DLD1 (cell line): Measurements from ENCODE around the gene IL12A.

Experiments
- in situ Hi-C: cut with HindIII; loops from 2 replicates; pipeline ENCODE4 v1.10.0; 2017; ENCODE audit warnings: low sequenced_read_pairs

The IL12A gene

DNA sequence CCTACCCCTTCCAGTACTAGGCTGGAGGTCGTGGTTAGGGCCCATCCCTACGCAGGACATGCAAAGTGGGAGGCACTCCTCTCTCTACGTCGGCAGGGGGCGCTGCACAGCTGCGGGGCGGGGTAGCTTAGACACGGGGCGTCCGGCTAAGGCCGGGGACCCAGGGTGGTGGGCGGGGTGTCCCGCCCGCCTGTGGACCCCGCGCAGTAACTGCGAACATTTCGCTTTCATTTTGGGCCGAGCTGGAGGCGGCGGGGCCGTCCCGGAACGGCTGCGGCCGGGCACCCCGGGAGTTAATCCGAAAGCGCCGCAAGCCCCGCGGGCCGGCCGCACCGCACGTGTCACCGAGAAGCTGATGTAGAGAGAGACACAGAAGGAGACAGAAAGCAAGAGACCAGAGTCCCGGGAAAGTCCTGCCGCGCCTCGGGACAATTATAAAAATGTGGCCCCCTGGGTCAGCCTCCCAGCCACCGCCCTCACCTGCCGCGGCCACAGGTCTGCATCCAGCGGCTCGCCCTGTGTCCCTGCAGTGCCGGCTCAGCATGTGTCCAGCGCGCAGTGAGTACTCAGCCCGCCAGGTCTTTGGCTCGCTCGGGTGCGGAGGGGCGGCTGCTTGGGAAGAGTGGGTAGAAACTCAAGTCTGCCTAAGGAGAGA is at the start of gene IL12A:
Gene IL12A (plus strand): TSS at position 219 of the 655 bp plus-strand sequence.
- in situ Hi-C loops: no loop called here

DNA sequence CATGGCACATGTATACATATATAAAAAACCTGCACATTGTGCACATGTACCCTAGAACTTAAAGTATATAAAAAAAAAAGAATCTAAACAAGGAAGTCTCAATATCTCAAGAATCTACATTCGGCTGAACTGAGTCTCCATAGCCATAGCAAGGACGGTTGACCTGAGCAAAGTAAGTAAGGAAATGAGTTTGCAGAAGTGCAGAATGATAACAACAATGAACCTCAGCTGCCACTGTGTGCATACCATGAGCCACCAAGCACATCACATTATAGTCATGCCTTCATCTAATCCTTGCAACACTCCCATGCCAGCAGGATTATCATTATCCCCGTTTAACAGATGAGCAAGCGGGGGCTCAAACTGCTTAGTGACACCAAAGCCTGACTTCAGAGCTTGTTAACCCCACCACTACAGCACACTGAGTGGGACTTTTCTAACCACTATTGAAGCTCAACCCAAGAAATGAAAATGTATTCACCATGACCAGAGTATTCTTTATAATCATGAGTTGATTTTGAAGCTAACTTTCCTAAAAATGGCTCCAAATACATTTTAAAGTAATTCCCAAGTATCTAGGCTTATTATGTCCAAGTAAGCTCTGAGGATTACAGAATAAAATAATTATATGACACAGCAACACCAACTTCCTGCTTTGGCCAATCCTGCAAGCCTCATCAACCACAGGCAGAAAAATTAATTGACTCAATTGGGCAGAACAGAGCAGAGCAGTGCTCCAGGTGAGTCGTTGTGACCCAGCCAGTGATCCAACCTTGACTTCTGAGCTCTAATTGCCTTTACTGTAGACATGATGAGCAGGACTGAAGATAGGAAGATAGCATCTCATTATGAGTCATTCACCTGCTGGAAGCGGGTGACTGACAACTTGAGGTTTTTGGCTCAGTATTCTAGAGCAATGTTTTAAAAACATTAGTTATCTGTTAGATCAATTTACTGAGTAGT is 47.3 kb upstream of the IL12A start:
- in situ Hi-C loops: no loop called here

DNA sequence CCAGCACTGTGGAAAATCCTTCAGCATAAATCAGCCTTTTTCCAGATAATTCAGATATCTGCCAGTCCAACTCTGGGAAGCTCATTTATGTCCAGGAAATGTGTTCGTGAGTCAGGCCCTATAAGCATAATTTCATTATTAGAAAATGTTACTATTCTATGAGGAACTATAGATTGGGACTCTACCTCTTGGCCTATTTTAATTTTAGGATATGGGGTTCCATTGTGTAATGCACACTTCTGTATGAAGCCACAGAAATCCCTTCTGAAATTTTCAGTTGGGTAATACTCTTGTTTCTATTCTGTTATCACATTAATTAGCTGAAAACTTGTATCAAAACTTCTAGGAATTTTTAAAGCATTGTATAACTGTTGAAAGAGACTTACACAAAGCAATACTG is 43.9 kb upstream of the IL12A start:
- in situ Hi-C loops: no loop called here

DNA sequence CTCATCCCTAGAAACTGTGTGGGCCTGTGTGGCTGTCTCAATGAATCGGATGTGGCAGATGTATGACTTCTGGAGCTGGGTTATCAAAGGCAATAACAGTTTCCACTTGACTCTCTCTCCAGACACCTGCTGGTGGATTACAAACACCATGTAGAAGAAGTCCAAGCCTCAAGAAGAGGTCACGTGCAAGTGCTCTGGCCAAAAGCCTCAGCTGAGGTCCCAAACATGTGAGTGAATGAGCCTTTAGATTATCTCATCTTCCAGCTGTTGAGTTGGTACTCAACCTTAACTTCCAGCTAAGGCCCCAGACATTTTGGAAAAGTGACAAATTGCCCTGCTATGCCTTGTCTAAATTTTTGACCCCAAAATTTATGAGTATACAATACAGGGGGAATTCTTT is 42.7 kb upstream of the IL12A start:
- in situ Hi-C loops: no loop called here

DNA sequence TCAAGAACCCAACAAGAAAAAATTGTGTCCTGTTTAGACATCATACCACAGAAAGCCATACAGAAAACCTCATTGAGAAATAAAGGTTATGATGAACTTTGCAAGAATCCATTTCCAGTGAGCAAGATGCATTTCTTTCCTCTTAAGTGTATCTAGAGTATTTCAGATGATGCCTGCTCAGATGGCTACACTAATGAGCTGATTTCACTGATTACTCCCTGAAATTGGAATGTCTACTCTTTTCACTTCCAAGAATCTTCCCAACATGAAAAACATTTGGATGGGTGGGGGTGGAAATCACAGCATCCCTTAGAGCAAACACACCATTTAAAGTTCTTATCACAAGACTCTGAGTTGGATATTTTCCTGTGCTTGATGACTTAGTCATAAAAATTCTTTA is 41.4 kb upstream of the IL12A start:
- in situ Hi-C loops: no loop called here

- in situ Hi-C loops: no loop called here
These were observed 40.0 kb upstream of the IL12A start for GRCh38 chr3:159948429-159949144.

- in situ Hi-C loops: no loop called here
These were observed 38.3 kb upstream of the IL12A start for GRCh38 chr3:159950156-159950898.

DNA sequence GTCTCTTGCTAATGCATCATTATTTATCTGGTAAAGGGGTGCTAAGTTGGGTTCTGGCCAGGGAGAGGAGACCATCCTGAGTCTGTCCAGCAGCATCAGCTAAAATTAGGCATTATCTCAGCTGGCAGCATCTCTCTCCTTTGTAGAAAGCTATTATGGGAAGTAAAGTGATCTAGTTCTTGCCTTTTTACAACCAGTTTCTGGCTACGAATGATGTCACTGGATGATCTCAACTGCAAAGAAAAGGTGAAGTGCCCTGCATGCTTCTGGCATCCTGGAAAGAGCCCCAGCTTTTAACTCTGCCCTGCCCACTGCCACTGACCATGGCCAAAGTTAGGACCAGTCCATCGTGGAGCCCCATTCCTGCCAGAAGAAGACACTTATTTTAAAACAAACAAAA is 37.1 kb upstream of the IL12A start:
- in situ Hi-C loops: no loop called here

DNA sequence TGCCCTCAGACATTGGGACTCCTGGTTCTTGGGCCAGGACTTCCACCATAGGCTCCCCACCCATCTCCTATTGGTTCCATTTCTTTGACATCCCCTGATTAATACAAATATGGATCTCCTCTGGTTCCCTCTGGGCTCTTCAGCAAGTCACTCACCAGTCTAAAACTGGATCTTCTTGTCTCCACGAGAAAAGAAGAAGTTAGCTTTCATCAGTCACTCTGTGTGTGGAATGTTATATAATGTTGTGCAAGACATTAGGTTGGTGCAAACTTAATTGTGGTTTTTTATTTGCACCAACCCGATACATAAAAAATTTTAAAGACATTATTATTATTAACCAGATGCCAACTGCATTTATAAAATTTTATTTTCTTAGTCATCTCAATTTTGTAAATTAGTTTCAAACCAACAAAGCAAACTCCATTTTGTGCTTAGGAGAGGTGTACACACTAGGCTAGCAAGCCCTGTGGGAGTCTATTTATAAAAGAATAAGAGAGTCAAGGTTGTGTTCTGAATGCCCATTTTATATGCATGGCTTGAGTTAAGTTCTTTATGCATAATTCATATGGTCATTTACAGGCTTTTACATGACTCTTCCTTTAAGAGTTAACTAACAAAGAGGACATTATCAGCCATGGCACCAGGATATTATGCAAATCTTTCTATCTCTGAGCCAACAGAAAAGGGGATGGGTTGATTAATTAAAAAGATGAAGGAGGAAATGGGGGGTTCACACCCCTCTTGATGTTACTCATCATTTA is 35.1 kb upstream of the IL12A start:
- in situ Hi-C loops: no loop called here

DNA sequence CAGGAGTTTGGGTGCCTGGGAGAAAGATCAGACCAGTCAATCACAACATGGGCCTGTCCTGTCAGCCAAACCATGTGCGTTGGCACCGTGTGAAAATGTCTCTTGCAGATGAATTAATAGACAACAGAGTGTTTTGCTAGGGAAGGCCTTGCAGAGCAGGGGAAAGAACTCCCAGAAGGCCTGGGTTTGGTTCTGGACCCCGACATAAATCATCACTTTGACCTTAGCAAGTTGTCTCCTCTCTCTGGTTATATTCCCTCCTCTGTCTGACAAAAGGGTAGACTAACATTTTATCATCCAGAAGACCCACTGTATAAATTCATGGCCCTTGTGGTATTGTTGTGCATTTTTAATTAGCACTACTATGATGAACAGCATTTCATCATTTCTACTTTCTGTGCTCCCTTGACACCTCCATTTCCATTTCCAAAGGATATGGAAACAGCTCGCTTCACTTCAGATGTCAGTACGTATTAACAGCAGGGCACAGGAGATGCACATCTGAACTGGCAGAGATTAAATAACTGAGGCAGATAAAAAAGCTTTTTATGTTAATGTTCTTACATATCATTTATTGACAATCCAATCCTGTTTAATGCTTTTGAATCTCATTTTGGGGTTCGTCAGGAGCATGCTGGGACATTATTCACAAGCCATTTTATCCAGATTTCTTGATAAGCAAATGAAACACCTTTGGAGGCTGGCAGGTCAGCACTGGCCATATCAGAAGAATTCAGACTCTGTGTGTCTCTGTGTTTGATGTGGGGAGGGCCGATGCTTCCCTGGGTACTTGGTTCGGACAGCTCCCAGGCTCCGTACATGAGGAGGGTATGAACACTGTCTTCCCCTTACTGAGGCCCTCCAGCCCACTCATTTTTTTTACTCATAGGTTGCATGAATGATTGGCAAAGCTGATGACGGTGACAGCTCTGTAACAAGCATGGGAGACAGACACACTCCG is 28.2 kb upstream of the IL12A start:
- in situ Hi-C loops: no loop called here

DNA sequence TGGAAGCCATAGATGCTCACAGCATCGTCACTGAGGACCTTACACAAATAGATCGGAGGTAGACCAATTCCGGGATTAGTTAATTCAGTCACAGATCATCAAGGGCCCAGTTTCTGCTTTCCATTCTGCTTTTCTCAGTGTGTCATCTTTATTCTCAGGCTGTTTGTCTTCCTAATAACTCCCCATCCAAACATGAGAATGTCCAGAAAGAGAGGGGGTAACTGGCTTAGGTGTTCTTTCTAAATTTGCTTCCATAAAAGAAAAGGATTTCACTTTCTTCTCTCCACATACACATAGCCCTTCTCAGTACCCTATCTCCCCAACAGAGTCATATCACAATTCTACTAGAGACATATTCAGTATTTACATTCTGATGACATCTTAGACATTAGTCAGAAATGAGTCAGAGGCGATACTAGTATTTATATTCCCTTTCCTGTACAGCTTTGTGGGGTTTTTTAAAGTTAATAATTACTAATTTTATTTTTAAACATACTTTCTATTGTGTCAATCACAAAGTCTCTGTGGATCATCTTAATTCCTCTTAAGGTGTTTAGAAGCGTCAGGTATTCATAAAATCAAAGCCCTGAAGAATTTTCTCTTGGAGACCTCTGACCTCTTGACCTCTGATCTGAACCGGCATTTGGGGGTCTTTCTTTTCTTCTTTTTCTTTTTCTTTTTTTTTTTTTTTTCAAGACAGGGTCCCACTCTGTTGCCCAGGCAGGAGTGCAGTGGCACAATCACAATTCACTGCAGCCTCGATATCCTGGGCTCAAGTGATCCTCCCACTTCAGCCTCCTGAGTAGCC is 24.3 kb upstream of the IL12A start:
- in situ Hi-C loops: no loop called here

- in situ Hi-C loops: no loop called here
These were observed 17.3 kb upstream of the IL12A start for GRCh38 chr3:159971311-159971710.

- in situ Hi-C loops: no loop called here
These were observed 11.3 kb upstream of the IL12A start for GRCh38 chr3:159977295-159977694.

- in situ Hi-C loops: no loop called here
These were observed 10.3 kb upstream of the IL12A start for GRCh38 chr3:159978353-159978752.

DNA sequence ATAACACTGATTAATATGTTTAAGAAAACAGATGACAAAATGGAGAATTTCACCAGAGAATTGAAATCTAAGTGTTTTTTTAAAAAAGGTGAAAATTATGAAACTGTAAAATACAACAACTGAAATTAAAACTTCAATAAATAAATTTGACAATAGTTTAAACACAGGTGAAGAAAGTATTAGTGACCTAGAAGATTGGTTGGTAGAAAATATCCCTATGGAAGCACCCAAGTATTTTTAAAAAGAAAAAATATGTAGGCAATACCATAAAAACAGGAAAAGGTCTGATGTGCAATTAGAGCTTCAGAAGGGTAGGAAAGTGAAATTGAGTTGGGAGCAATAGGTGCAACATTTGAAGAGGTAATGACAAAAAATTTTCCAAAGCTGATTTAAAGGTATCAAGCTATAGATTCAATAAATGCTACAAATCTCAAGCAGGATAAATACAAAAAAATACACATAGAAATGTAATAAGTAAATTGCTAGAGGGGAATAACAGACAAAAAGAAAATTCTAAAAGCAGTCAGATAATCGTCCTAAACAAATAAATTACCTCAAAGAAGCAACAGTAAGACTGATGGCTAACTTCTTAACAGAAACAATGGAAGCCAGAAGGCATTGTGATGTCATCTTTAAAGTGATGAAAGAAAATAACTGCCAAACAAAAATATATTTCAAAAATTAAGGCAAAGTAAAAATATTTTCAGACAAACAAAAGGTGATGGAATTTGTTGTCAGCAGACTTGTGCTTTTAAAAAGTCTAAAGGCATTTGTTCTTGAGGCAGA is 9.5 kb upstream of the IL12A start:
- in situ Hi-C loops: no loop called here

GRCh38 chr3:159982442-159982974 is 6.1 kb upstream of the IL12A start:
- in situ Hi-C loops: no loop called here

DNA sequence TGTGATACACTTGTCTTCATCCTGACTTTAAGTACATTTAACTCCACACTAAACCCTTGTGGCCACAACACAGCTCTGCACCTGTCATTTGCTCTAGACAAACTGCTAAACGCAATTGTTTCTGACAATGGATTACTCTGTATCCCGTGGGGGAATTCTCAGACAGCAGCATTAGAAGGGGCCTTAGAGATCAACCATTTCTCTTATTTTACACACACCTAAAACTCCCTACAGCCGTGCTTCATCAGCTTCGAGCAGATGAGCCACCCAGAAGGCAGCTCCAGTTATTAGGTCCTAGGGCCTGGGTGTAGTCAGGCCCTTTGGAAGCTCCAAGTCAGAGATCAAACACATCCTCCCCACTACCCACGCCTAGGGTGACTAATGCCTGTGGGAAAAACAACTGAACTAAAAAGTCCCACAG is 1.3 kb upstream of the IL12A start:
- in situ Hi-C loops: no loop called here
